HG02973 (cell line): ENCODE data around the gene POTEB.
"Not testable (repeated sequence)": the region's sequence is repeated elsewhere in the genome, so short reads cannot be mapped to it uniquely, and the experiment has no call there.

Experiments used
- ATAC-seq: cut with Tn5 transposase; IDR thresholded peaks from one replicate; pipeline ENCODE4 v1.9.1; 2021; ENCODE audit warnings: moderate library complexity; ENCODE audit not compliant: unreplicated experiment

POTEB gene

DNA sequence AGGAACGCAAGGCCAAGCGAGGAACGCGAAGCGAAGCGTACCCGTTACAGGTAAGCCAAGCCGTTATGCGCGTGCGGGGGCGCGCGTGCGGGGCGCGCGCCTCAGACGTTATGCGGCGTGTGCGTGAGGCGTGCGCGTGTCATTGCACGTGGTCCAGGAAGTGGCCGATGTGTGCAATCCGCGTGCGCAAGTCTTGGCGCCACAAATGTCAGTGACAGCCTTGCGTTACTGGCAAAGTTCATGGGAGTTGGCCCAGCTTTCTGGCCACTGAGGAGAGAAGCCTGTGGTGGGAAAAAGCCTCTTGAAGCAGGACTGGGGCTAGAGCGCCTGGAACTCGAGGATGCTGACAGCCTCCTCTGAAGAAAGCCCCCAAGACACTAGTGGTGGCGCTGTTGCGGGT, at the start of gene POTEB:
Gene POTEB, minus strand, starts transcription at position 101 of the 400 bp plus-strand sequence. CDS start 489 bp downstream, outside the sequence.
- not testable (repeated sequence) for ATAC-seq

- ATAC-seq, result not testable (repeated sequence)
These were observed 13.4 kb upstream of the POTEB start for GRCh38 chr15:21890955-21891354.

GRCh38 chr15:21889542-21889941, 12.0 kb upstream of the POTEB start:
- ATAC-seq, result not testable (repeated sequence)

- ATAC-seq, result not testable (repeated sequence)
These were observed 38.7 kb downstream of the POTEB start for GRCh38 chr15:21838831-21839230.
